Suppressor macrophage treated with lipopolysaccharide for 4 hours (primary cell): Measurements from ENCODE around the gene ALG12.
A peak's percentile ranks its signal among the peaks of the same experiment; 100 is the strongest.

Experiments used
- DNase-seq: peaks from one replicate; pipeline ENCODE4 v3.0.0-alpha.2; 2020

The ALG12 gene

DNA sequence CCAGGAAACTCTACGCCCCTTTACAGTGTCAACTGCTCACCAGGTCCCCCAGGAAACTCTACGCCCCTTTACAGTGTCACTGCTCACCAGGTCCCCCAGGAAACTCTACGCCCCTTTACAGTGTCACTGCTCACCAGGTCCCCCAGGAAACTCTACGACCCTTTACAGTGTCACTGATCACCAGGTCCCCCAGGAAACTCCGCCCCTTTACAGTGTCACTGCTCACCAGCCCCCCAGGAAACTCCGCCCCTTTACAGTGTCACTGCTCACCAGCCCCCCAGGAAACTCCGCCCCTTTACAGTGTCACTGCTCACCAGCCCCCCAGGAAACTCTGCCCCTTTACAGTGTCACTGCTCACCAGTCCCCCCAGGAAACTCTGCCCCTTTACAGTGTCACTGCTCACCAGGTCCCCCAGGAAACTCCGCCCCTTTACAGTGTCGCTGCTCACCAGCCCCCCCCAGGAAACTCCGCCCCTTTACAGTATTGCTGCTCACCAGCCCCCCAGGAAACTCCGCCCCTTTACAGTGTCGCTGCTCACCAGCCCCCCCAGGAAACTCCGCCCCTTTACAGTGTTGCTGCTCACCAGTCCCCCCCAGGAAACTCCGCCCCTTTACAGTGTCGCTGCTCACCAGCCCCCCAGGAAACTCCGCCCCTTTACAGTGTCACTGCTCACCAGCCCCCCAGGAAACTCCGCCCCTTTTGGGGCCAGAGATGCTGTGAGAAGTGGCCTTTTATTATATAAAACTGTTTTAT, 27.0 kb upstream of the ALG12 start:
- DNase-seq: peak; percentile 42

DNA sequence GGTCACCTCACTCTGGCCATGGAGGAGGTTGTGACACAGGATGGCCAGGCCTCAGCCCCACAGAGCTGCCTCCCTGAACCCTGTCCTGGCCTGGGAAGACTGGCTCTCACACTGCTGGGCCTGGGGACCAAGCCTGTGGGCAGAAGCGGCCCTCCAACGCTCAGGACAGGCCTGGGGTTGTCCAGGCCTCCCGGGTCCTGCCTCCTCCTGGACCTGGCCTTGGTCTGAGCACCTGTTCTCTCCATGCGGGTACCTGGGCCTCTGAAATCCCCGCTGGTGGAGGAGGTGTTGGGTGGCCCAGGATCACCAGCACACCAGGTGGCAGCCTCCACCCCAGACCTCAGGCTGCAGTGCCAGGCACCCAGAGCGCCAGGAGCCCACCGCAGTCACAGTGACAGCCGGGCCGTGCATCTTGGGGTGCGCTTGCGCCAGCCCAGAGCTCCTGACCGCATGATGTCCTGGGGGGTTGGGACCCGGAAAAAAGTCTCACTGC, 26.2 kb upstream of the ALG12 start:
- no peak for DNase-seq

DNA sequence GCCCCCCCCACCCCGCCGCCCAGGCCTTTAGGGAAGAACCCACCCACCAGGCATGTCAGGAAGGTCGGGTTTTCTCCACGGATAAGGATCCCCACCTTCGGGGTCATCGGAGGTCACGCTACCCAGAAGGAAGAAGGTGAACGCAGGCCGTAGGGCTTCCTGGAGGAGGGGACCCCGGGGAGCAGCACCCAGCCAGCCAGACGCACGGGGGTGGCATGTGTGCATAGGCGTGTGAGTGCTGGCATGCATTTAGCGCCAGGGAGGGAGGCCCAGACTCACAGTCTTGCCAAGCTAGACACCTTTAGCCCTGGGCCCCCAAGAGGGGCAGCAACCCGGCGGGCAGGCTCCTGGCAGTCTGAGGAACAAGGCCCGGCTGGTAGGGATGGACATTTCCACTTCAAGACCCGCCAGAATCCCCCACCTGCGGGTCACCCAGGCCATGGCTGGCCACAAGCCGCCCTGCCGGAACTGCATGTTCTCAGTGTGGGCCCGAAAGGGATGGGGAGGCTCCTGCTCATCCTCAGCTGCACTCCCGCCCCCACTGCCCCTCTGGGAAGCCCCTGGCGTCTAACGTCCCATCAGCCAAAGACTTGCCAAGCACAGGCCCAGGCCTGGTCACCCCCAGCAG, 25.6 kb upstream of the ALG12 start:
- no peak for DNase-seq

DNA sequence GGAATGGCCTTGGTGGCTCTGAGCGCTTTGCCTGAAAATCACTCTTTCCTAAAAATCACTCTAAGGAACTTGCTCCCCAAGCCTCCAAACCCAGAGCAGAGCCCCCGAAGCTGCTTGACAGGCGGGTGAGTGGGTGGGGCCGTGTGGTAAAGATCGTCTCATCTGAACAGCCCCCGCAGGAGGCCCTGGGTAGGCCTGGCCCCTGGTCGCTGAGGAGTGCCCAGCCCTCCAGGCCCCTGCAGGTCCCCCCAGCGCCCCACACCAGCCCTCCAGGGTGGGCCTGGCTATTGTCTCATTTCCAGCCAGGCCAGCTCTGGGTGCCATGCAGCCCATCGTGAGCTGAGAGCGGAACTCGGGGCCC, 25.1 kb upstream of the ALG12 start:
- DNase-seq: no peak

DNA sequence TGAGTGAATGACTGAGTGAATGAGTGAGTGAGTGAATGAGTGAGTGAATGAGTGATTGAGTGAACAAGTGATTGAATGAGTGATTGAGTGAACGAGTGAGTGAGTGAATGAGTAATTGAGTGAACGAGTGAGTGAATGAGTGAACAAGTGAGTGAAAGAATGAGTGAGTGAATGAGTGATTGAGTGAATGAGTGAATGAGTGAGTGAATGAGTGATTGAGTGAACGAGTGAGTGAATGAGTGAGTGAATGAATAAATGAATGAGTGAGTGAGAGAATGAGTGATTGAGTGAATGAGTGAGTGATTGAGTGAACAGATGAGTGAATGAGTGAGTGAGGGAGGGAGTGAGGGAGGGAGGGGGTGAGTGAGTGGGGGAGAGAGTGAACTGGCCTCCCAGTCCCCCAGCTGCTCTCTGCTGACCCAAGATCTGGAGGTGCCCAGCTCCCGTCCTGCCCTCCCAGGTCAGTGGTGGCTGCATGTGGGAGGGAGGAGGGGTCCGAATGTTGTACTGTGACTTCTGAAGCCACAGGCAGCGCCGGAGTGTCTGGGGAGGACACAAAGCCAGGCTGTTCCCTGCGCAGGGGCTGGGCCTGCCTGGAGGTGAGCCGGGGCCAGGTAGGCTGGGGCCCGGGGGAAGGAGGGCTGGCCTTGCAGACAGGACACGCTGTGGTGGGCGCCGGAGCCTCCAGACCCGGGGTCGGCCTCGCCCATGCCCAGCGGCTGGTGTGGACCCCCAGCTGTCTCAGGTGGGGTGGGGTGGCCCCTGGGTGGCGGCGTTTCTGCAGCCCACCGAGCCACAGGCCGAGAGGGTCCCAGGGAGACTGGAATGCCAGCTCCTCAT, 24.5 kb upstream of the ALG12 start:
- DNase-seq: no peak

DNA sequence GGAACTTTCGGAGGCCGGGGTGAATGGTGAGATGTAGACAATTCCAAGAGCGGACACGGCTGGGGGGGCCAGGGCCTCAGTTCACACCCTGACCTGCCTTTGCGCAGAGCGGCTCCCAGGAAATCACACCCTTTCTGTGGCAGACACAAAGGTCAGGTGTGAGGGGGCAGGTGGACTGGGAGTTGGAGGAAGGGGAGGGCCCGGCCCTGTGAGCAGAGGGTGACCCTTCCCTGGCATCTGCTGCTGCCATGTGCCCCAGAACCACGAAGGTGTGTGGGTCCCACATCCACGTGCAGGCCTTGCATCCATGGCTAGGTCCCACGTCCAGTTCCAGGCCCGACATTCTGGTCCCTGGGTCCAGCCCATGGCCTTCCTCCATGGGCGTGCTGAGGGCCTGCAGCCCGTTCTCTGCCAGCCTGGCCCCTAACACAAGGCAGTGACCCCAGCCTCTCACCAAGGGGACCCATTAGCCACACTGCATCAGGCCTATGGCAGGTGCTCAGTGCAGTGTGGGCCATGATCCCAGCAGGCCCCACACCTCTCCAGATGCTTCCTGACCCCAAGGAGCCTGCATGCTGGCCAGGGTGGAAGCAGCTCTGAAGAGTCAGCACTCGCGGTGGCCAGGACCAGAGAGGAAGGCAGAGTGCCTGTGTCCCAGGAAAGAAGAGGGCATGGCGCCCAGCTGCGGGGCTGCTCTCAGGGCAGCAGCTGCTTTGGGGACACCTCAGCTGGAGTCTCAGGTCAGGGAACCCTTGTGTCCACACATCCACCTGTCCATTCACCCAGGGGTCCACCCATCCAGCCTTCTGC, 23.5 kb upstream of the ALG12 start:
- DNase-seq: no peak

DNA sequence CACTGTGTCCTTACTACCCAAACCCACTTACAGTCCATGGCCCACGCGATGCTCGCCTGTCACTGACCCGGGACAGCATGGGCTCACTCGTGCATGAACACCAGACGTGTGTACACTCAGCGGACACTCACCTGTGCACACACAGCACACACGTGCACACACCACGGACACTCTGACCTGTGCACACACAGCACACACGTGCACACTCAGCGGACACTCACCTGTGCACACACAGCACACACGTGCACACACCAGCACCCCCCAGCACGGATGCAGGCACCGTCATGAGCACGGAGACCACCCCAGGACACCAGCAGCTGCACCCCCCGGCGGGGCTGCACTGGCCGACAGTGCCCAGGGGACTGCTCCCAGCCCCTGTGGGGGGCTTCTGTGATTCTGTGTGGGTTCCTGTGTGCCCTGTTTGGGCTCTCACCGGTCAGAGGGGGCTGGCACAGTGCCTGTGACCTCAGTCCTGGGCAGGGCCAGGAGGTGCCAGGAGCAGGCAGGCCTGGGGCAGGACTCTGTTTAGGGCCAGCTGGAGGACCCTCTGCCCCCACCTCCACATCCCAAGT, 20.4 kb upstream of the ALG12 start:
- no peak for DNase-seq

DNA sequence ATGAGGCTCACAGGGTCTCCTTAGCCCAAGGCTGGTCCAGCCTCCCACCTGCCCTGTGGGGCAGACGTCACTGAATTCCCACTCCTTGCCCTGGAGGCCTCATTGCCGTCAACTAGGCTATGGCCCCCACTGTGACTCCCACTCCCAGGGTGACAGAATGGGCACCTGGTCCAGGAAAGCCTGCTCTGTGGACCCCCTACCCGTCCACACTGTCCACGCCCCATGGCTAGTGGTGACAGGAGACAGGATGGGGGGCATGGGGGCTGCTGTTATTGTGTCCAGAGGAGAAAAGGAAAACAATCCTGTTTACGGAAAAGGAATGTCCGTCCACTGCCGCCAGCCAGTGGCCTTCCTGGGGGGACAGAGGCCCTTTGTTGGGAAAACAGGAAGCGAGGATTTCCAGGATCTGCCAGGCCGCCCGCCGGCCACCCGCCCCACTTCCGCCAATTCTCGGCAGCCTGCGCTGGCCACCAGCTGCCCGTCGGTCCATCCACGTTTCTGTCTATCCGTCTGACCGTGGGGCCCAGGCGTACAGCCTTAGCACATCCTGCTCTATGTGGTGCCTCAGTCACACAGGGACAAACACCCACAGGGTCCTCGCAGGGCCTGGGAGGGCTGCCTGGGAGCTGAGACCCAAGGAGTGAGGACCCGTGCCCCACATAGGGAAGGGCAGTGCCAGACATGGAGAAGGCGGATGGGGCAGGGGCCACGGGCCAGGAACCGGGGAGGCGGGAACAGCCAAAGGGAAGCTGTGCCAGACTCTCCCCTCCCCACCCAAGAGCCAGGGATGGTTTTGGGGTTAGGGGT, 19.7 kb upstream of the ALG12 start:
- DNase-seq: no peak

DNA sequence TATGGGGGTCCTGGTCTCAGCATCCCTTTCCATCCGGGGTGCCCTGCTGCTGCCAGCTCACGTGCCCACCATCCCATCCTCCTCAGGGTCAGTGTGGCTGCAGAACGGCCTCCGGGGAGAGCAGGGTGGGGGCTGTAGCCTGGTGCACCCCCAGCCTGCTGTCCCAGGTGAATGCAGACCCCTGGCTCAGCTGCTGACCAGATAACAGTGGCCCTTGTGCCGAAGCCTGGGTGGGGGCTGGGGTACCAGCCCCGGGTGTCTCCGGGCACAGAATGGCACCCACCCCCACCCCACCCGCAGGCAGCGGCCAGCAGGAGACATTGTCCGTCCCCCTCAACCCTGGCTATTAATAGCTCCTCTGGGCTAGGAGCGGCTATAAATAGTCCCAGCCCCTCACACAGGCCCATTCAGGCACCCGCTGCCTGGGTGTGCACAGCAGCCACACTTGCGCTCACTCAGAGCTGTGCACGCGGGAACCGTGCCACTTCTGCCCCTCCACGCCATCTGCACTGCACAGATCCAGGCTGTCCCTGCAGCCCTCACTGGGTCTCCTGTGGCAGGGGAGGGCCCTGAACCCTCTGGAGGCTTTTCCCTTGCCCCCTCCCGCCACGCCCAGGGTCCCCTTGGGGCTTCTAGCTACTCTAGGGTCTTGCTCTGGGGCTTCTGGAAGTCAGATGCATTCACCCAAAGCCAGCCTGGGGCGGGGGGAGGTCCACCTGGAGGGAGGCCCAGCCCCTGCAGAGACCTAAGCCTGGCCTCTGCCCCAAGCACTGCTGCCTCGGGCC, 18.9 kb upstream of the ALG12 start:
- DNase-seq: no peak

DNA sequence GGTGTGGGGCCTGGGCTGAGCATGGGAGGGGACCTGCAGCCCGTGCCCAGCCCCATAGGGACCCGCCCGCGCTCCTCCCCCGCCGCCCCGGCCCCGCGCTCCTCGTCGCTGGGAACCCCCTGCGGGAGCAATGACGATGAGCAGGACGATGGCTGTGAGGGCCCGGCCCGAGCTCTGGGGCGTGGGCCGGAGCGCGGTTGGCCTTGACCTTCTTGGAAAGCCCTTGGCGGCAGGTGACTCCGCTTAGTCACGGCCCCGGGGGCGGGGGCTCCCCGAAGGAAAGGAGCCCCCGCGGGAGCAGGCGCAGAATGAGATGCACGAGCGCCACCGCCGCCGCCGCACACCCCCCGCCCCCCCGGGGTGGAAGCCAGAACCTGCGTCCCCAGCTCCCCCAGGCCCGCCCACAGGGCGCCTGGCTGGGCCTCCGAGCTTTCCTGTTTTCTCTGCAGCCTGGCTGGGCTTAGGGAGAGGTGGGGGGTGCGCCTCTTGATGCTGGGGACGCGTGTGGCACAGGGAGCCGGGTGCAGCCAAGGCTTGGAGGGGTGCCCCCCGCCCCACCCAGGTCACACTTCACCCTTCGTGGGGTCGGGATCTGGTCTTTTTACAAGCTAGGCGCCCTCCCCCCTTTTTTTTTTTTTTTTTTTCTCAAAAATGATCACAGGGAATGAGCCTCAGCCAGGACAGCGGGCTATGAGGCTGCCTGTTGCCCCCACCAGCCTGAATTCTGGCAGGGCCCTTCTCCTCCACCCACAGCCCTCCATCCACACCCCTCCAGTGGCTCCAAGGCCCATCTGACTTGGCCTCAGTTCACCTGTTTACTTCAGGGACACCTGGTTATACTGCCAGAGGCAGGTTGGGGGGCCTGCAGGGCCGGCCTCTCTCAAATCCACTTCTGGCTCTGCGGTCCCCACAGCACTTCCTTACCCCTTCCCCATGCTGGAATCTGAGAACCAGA, 18.1 kb upstream of the ALG12 start:
- DNase-seq: peak; percentile 100

DNA sequence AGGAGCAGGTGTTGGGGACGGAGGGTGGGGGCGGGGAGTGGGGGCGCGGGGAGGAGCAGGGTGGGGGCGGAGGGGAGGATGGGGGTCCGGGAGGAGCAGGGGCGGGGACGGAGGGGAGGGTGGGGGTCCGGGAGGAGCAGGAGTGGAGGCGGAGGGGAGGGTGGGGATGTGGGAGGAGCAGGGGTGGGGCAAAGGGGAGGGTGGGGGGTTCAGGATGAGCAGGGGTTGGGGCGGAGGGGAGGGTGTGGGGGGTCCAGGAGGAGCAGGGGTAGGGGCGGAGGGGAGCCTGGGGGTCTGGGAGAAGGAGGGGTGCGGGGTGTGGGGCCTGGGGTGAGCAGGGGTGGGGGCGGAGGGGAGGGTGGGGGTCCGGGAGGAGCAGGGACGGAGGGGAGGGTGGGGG, 17.3 kb upstream of the ALG12 start:
- peak; percentile 93 for DNase-seq

DNA sequence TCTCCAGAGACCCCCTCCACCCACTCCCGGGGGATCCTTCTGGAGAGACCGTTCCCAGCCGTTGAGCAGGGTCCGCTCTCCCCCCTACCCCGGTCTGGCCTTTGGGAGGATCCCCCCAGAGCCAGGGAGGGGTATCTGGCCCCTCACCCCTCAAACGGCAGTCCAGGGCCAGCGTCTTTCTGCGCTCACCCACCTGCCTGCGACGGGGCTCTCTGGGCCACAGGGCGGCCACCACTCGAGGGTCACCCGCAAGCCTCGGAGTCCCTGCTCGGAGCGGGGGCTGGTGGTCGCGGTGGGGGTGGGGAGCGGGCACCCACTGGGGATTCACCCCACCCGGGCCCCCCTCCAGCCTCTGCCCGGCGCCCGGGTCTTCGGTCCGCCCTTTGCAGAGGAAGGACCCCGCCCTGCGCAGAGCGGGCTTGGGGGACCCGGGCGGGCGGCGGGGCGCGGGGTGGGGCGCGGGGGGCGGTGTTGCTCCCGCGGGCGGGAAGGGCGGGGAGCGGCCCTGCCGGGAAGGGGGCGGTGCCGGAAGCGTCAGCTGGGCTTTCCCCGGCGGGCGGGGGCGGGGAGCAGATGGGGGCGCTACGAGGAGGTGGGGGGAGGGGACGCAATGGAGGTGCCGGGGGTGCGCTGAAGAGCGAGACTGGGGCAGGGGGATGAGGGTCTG, 16.8 kb upstream of the ALG12 start:
- DNase-seq: peak; percentile 95

DNA sequence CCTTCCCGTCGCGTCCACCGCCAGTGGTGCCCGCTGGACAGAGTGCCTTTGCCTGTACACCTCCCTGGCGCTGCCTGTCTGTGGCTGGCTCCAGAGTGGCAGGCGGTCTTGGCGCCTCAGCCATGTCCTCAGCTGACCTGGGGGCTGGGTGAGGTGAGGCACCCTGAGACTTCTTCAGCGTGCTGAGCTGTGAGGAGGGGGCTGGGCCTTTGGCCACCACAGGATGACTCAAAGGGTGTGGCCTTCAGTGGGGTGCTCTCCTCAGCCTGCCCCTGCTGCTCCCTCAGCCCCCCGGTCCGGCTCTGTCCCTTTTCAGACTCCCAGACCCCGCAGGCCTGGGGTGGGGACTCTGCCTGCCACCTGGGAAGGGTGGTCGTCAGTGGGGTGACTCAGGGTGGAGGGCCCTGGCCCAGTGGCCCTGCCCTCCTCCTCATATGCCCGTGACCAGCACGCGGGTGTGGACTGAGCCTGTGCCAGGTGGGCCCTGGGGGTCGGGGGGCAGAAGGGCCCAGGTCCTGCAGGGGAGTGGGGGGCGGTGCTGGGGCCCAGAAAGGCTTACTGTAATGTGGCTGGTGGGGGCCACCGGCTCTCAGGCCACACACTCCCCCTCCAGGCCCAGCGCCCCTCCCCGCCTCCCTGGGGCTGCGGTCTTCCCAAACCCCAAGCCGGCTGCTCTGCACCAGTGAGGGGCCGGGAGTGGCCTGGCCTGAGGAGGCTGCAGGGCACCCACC, 16.1 kb upstream of the ALG12 start:
- peak; percentile 64 for DNase-seq

DNA sequence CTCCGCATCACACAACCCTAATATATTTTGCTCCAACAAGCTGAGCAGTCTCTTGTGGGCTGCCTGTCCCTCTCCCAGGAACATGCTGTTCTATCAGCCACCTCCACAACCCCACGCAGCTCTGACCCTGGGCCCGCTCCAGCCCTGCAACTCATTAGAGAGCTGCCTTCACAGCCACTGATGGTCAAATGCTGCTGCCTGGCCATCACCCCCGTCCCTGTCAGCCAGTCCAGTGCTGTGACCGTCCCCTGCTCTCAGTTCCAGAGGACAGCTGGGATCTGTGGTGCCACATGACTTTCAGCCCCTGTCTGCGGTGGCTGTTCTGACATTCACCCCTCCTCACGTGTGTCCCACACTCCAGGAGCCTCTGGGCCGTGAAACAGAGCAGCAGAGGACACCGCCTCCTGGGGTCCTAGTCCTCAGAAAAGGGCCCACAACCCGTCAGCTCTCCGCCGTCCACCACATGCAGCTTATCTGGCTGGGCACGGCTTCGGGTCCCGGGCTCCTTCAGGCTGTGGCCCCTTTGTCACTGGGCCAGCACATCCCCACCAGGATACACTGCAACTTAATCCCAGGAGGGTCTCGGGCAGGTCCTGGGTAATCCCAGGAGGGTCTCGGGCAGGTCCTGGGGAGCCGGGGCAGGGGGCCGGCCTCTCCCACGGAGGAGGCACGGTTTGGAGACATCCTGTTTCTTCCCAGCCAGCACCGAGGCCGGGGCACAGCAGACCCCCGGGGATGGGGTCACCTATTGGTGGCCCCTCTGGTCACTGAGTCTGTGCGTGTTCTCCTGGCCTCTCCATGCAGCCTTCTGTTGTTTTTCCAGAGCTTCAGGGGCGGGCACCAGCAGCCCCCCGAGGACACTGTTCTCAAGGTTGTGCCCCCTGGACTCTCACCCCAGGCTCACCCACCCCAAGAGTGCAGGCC, 15.3 kb upstream of the ALG12 start:
- no peak for DNase-seq

DNA sequence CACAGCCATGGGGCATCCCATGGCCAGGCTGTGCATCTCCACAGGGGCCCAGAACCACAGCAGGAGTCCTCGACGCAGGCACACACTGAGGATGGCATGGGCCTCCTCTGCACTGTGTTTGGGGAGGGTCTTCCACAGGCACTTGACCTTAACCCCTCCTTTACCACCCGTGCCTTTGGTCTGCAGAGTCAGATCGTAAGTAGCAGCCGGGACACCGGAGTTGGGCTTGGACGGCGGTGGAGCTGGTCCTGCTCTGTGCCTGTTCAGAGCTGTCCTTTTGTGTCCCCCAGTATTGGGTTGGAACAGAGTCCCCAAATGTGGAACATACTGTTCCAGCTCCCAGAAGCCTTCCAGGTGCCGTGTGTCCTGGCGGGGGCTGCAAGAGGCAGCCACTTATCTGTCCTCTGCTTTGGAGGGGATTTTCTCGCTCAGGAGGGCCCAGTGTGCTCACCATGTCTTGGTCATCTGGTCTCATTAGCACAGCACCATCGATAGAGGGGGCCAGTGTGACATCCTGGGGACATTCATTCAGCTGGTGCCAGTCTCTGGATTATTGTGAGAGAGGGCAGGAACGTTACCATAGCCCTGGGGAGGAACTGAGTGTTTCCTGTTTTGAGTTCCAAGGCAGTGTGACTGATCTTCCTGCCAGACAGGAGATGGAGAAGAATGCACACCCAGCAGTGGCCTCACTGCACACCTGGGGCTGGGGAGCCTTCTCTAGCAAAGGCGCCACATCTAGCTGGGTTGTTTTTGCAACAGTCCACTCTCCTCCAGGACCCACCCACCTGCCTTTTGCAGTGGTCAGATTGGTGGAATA, 12.6 kb upstream of the ALG12 start:
- peak; percentile 91 for DNase-seq

DNA sequence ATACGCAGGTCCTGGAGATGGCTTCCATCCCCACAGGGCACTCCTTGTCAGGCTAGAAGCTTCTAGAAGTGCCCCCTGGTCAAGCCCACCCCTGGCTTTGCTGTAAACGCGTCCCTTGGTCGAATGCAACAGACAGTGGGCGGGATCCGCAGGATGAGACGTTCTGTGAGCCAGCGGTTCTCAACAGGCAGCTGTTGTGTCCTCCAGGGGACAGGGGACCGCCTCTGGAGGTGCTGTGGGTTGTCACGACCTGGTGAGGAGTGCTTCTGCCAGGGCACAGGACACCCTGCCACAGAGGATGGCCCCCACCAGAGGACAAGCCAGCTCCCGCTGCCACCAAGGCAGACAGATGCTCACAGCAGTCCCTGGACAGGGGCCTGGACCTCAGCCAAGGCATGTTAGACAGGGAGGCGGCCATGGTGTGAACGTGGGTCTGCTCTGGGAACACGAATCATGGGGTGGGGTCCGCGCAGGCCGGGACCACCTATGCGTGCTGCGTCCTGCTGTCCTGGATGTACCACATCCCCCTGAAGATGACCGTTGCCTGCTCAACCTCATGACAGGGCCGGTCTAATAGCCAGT, 11.8 kb upstream of the ALG12 start:
- DNase-seq: no peak
